DOHH2 (cell line): ENCODE data around the gene TWF2.

ENCODE experiments used
- H3F3A ChIP-seq: fragments of 200-600 bp; sonication (generic), shearing (Covaris generic); 2 replicates; pipeline ENCODE4 v1.6.0; 2016; ENCODE audit warnings: antibody characterized with exemption, mild to moderate bottlenecking; ENCODE audit not compliant: control insufficient read depth, insufficient read depth
- H3K27ac ChIP-seq: fragments of 200-600 bp; sonication (generic); 2 replicates; pipeline ENCODE4 v1.5.1; 2014; ENCODE audit warnings: low read depth, mild to moderate bottlenecking, low read length, moderate library complexity
- H3K27me3 ChIP-seq: fragments of 200-600 bp; sonication (generic); 2 replicates; pipeline ENCODE4 v1.6.1; 2014; ENCODE audit warnings: mild to moderate bottlenecking, low read length, mixed read lengths; ENCODE audit not compliant: control insufficient read depth
- H3K36me3 ChIP-seq: fragments of 200-600 bp; sonication (generic); 2 replicates; pipeline ENCODE4 v1.6.1; 2014; ENCODE audit warnings: mild to moderate bottlenecking, low read length, moderate library complexity, mixed read lengths; ENCODE audit not compliant: control insufficient read depth
- H3K4me1 ChIP-seq: fragments of 200-600 bp; sonication (generic); 2 replicates; pipeline ENCODE4 v1.6.1; 2014; ENCODE audit warnings: mild to moderate bottlenecking, low read length, mixed read lengths; ENCODE audit not compliant: control insufficient read depth
- H3K4me2 ChIP-seq: fragments of 200-600 bp; sonication (generic); 2 replicates; pipeline ENCODE4 v1.6.0; 2014; ENCODE audit warnings: mild to moderate bottlenecking, low read length, moderate library complexity
- H3K4me3 ChIP-seq: fragments of 200-600 bp; sonication (generic); 2 replicates; pipeline ENCODE4 v1.5.1; 2014; ENCODE audit warnings: mild to moderate bottlenecking, low read length, mixed read lengths
- H3K79me2 ChIP-seq: fragments of 200-600 bp; sonication (generic); 2 replicates; pipeline ENCODE4 v1.6.1; 2014; ENCODE audit warnings: mild to moderate bottlenecking, low read length, mixed read lengths; ENCODE audit not compliant: control insufficient read depth
- H3K9me2 ChIP-seq: fragments of 200-600 bp; sonication (generic); replicated peaks from 2 replicates; pipeline ENCODE4 v1.6.1; 2014; ENCODE audit warnings: mild to moderate bottlenecking, low read length, mixed read lengths; ENCODE audit not compliant: control insufficient read depth
- H3K9me3 ChIP-seq: fragments of 200-600 bp; sonication (generic); 2 replicates; pipeline ENCODE4 v1.6.1; 2014; ENCODE audit warnings: antibody characterized with exemption, low read length, mixed read lengths; ENCODE audit not compliant: control insufficient read depth, insufficient read depth
- H4K20me1 ChIP-seq: fragments of 200-600 bp; sonication (generic); 2 replicates; pipeline ENCODE4 v1.6.0; 2014; ENCODE audit warnings: low read depth, mild to moderate bottlenecking, antibody characterized with exemption, low read length, moderate library complexity; ENCODE audit not compliant: control insufficient read depth, insufficient read depth
- EZH2phosphoT487 ChIP-seq: fragments of 200-600 bp; sonication (generic); IDR thresholded peaks from 2 replicates; pipeline ENCODE4 v1.6.1; 2017; ENCODE audit warnings: borderline replicate concordance, mild to moderate bottlenecking, antibody characterized with exemption, low read length, moderate library complexity, mixed read lengths
- TF ChIP-seq, protein P1 (sequence below): fragments of 200-600 bp; sonication (generic); IDR thresholded peaks from one replicate; pipeline ENCODE4 v1.5.1; 2014; ENCODE audit warnings: antibody characterized with exemption, mild to moderate bottlenecking, low read depth, low read length; ENCODE audit not compliant: poor library complexity, severe bottlenecking

TWF2 gene

DNA sequence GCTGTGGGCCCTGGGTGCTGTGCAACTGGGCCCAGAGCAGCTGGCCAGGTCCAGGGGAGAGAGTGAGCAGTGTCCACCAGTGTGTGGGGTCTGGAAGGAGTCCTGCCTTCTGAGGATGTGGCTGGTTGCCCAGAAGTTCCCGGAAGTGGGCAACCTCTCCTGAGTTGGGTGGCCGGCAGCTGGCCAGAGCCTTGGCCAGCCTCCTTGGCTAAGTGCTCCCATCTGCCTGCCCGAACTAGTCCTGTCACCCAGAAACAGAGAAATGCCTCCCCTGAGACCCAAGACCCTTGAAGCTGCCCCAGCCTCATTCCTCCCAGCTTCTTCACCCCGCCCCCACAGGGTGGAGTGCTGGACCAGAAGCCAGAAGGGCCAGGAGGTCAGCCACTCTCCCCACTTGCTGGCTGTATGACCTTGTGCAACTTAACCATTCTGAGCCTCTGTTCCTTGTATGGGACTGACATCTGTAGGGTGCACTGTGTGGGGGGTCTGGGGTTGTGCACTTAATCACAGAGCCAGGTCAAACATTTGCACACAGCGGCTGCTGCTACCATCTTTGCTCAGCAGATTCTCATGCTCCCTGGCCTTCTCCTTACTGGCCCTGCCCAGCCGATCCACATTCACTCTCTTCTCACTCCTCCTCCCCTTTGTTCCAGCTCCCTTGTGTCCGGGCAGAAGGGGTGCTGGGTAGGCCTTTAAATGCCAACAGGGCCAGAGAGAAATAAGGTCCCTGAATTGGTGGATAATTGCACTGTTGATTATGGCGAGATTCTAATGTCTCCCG lies 48.5 kb downstream of the TWF2 start:
- Histone ChIP-seq H4K20me1 (no peaks in the 10 kb centered on the region), H3K4me3 (no peak overlapping the region), H3K79me2 (no peaks in the 10 kb centered on the region), H3K4me2 (no peak overlapping the region), H3K27me3 (no peaks in the 10 kb centered on the region), H3K27ac (no peak overlapping the region), H3K4me1 (no peaks in the 10 kb centered on the region), H3K9me2 (no peaks in the 10 kb centered on the region), H3K9me3 (no peaks in the 10 kb centered on the region), H3F3A (no peaks in the 10 kb centered on the region), H3K36me3 (no peaks in the 10 kb centered on the region)
- TF ChIP-seq EZH2phosphoT487: no peak
- TF ChIP-seq, protein P1, sequence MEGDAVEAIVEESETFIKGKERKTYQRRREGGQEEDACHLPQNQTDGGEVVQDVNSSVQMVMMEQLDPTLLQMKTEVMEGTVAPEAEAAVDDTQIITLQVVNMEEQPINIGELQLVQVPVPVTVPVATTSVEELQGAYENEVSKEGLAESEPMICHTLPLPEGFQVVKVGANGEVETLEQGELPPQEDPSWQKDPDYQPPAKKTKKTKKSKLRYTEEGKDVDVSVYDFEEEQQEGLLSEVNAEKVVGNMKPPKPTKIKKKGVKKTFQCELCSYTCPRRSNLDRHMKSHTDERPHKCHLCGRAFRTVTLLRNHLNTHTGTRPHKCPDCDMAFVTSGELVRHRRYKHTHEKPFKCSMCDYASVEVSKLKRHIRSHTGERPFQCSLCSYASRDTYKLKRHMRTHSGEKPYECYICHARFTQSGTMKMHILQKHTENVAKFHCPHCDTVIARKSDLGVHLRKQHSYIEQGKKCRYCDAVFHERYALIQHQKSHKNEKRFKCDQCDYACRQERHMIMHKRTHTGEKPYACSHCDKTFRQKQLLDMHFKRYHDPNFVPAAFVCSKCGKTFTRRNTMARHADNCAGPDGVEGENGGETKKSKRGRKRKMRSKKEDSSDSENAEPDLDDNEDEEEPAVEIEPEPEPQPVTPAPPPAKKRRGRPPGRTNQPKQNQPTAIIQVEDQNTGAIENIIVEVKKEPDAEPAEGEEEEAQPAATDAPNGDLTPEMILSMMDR: no peak

DNA sequence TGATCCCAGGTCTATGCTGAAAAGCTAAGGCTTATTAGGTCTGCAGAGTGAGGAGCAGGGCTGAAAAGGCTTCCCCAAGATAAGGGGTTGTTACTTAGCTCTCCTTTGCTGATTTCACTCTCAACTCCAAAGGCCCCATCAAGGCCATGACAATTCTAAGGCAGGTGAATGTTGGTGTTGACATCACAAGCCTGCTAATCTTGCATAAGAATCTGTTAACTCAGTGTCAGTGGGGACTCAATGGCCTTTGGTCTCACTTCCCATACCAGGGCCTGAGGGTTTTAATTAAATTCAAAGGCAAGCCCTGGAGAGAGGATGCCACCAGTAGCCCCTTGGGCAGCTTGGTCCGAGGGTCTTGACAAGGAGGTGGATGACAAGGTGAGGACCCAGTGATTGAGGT lies 50.4 kb downstream of the TWF2 start:
- H3K79me2 ChIP-seq: no peaks in the 10 kb centered on the region
- H3K9me2 ChIP-seq: no peaks in the 10 kb centered on the region
- TF ChIP-seq, protein P1: no peak
- TF ChIP-seq EZH2phosphoT487: no peak
- H3K4me3 ChIP-seq: no peak overlapping the region
- no peaks in the 10 kb centered on the region for H4K20me1 ChIP-seq
- no peak overlapping the region for H3K27ac ChIP-seq
- no peaks in the 10 kb centered on the region for H3K36me3 ChIP-seq
- no peaks in the 10 kb centered on the region for H3K4me1 ChIP-seq
- no peaks in the 10 kb centered on the region for H3F3A ChIP-seq
- no peak overlapping the region for H3K4me2 ChIP-seq
- no peaks in the 10 kb centered on the region for H3K9me3 ChIP-seq
- no peaks in the 10 kb centered on the region for H3K27me3 ChIP-seq

DNA sequence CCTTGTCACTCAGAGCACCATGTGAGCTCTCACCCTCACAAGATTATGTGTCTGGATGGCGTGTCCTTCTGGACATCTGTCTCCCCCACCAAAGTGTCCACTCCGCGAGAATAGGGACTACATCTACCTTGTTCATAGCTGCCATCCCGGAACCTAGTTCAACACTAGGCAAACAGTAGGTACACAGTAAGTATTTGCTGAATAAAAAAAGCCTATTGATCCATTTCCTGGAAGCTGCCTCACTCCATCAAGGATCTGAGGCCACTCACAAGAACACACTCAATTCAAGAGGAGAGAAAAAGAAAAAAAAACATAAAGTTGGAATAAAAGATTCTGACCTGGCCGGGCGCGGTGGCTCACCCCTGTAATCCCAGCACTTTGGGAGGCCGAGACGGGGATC lies 52.2 kb downstream of the TWF2 start:
- Histone ChIP-seq H3K4me3 (no peak overlapping the region), H3K4me1 (no peaks in the 10 kb centered on the region), H3K36me3 (no peaks in the 10 kb centered on the region), H3K27ac (no peak overlapping the region), H3K79me2 (no peaks in the 10 kb centered on the region), H3K4me2 (no peak overlapping the region), H3K9me2 (no peaks in the 10 kb centered on the region), H4K20me1 (no peaks in the 10 kb centered on the region), H3K9me3 (no peaks in the 10 kb centered on the region), H3K27me3 (no peaks in the 10 kb centered on the region), H3F3A (no peaks in the 10 kb centered on the region)
- no peak for TF ChIP-seq EZH2phosphoT487
- TF ChIP-seq, protein P1: no peak
